HUES6 (cell line): ENCODE results near the gene BRAP.
"Not testable (repeated sequence)": the region's sequence is repeated elsewhere in the genome, so short reads cannot be mapped to it uniquely, and the experiment has no call there.

Source experiments
- H3K27ac ChIP-seq: 2 replicates; pipeline ENCODE4 v1.7.0; 2013; ENCODE audit warnings: low read depth, mild to moderate bottlenecking, low read length, inconsistent platforms
- H3K27me3 ChIP-seq: 2 replicates; pipeline ENCODE4 v1.6.1; 2013; ENCODE audit warnings: low read length; ENCODE audit not compliant: control insufficient read depth, insufficient read depth
- H3K36me3 ChIP-seq: 2 replicates; pipeline ENCODE4 v1.6.1; 2013; ENCODE audit warnings: low read length; ENCODE audit not compliant: control insufficient read depth, insufficient read depth
- H3K4me1 ChIP-seq: 2 replicates; pipeline ENCODE4 v1.6.1; 2013; ENCODE audit warnings: low read length; ENCODE audit not compliant: control insufficient read depth, insufficient read depth
- H3K4me3 ChIP-seq: 2 replicates; pipeline ENCODE4 v1.5.1; 2013; ENCODE audit warnings: low read depth, low read length
- H3K9ac ChIP-seq: one replicate; pipeline ENCODE4 v1.6.1; 2013; ENCODE audit warnings: mild to moderate bottlenecking, low read length
- H3K9me3 ChIP-seq: 2 replicates; pipeline ENCODE4 v1.6.1; 2013; ENCODE audit warnings: low read depth, low read length; ENCODE audit not compliant: control insufficient read depth, insufficient read depth

The BRAP gene

GRCh38 chr12:111672822-111673381 is 12.9 kb downstream of the BRAP start:
- Histone ChIP-seq H3K27me3 (no peaks in the 10 kb centered on the region), H3K36me3 (peaks cover 73% of the 10 kb centered on the region), H3K4me3 (no peak overlapping the region), H3K4me1 (no peaks in the 10 kb centered on the region), H3K27ac (no peak overlapping the region), H3K9me3 (no peaks in the 10 kb centered on the region), H3K9ac (no peak overlapping the region)

GRCh38 chr12:111664961-111665865 is 20.5 kb downstream of the BRAP start:
- Histone ChIP-seq H3K27ac (no peak overlapping the region), H3K9ac (no peak overlapping the region), H3K9me3 (no peaks in the 10 kb centered on the region), H3K4me3 (no peak overlapping the region), H3K27me3 (no peaks in the 10 kb centered on the region), H3K4me1 (no peaks in the 10 kb centered on the region), H3K36me3 (peaks cover 56% of the 10 kb centered on the region)

- no peak overlapping the region for H3K27ac ChIP-seq
- H3K36me3 ChIP-seq: peaks cover 56% of the 10 kb centered on the region
- no peaks in the 10 kb centered on the region for H3K27me3 ChIP-seq
- H3K4me3 ChIP-seq: no peak overlapping the region
- H3K9ac ChIP-seq: no peak overlapping the region
- H3K4me1 ChIP-seq: no peaks in the 10 kb centered on the region
- no peaks in the 10 kb centered on the region for H3K9me3 ChIP-seq
These were observed 21.3 kb downstream of the BRAP start for GRCh38 chr12:111664499-111664898.

GRCh38 chr12:111656016-111656415 is 29.7 kb downstream of the BRAP start:
- Histone ChIP-seq H3K9me3 (no peaks in the 10 kb centered on the region), H3K4me3 (no peak overlapping the region), H3K4me1 (no peaks in the 10 kb centered on the region), H3K36me3 (peaks cover 82% of the 10 kb centered on the region), H3K27ac (no peak overlapping the region), H3K9ac (no peak overlapping the region), H3K27me3 (no peaks in the 10 kb centered on the region)

GRCh38 chr12:111655356-111655755 is 30.4 kb downstream of the BRAP start:
- Histone ChIP-seq H3K9me3 (no peaks in the 10 kb centered on the region), H3K27ac (no peak overlapping the region), H3K9ac (no peak overlapping the region), H3K4me1 (no peaks in the 10 kb centered on the region), H3K27me3 (no peaks in the 10 kb centered on the region), H3K36me3 (peaks cover 83% of the 10 kb centered on the region), H3K4me3 (no peak overlapping the region)

- Histone ChIP-seq H3K9ac (no peak overlapping the region), H3K9me3 (no peaks in the 10 kb centered on the region), H3K4me1 (no peaks in the 10 kb centered on the region), H3K36me3 (peaks cover 79% of the 10 kb centered on the region), H3K27ac (no peak overlapping the region), H3K4me3 (no peak overlapping the region), H3K27me3 (no peaks in the 10 kb centered on the region)
These were observed 32.2 kb downstream of the BRAP start for GRCh38 chr12:111653596-111653995.

GRCh38 chr12:111652530-111652929 is 33.2 kb downstream of the BRAP start:
- H3K27ac ChIP-seq, H3K4me1 ChIP-seq: not testable (repeated sequence)
- peaks cover 75% of the 10 kb centered on the region for H3K36me3 ChIP-seq

GRCh38 chr12:111650912-111651311 is 34.8 kb downstream of the BRAP start:
- peaks cover 76% of the 10 kb centered on the region for H3K36me3 ChIP-seq
- no peaks in the 10 kb centered on the region for H3K9me3 ChIP-seq

More at GRCh38 chr12:111652530-111652929, 33.2 kb downstream of the BRAP start:
- H3K4me3 ChIP-seq, H3K27me3 ChIP-seq, H3K9ac ChIP-seq, H3K9me3 ChIP-seq: not testable (repeated sequence)

GRCh38 chr12:111645433-111645832 is 40.3 kb downstream of the BRAP start:
- Histone ChIP-seq H3K27ac (no peak overlapping the region), H3K36me3 (peaks cover 63% of the 10 kb centered on the region)

More at GRCh38 chr12:111650912-111651311, 34.8 kb downstream of the BRAP start:
- no peaks in the 10 kb centered on the region for H3K27me3 ChIP-seq
- no peak overlapping the region for H3K4me3 ChIP-seq
- no peak overlapping the region for H3K9ac ChIP-seq
- no peak overlapping the region for H3K27ac ChIP-seq
- H3K4me1 ChIP-seq: no peaks in the 10 kb centered on the region

GRCh38 chr12:111643427-111643826 is 42.3 kb downstream of the BRAP start:
- Histone ChIP-seq H3K9ac (no peak overlapping the region), H3K4me1 (no peaks in the 10 kb centered on the region), H3K9me3 (no peaks in the 10 kb centered on the region), H3K27ac (no peak overlapping the region), H3K27me3 (no peaks in the 10 kb centered on the region), H3K4me3 (no peak overlapping the region), H3K36me3 (peaks cover 50% of the 10 kb centered on the region)

More at GRCh38 chr12:111645433-111645832, 40.3 kb downstream of the BRAP start:
- Histone ChIP-seq H3K4me3 (no peak overlapping the region), H3K4me1 (no peaks in the 10 kb centered on the region), H3K9me3 (no peaks in the 10 kb centered on the region), H3K27me3 (no peaks in the 10 kb centered on the region), H3K9ac (no peak overlapping the region)

GRCh38 chr12:111642681-111643426 is 42.9 kb downstream of the BRAP start:
- Histone ChIP-seq H3K27me3 (no peaks in the 10 kb centered on the region), H3K9me3 (no peaks in the 10 kb centered on the region), H3K27ac (no peak overlapping the region), H3K4me3 (no peak overlapping the region), H3K9ac (no peak overlapping the region), H3K4me1 (no peaks in the 10 kb centered on the region), H3K36me3 (peaks cover 49% of the 10 kb centered on the region)
